H1 (cell line): ENCODE results near the gene PCDH9. TPM values are rescaled to one million over a fixed set of nuclear protein-coding genes. Genes with fewer than 3 reads are reported as not detected.
A peak's percentile ranks its signal among the peaks of the same experiment; 100 is the strongest.

ENCODE experiments used
- CTCF ChIA-PET: fragments of 300-600 bp; sonication (Branson Sonifier 250); formaldehyde crosslinking; loops from one replicate; lab custom pipeline; 2021; ENCODE audit not compliant: partially characterized antibody; lab: Charles Lee
- POLR2A ChIA-PET: fragments of 300-600 bp; sonication (Branson Sonifier 250); formaldehyde crosslinking; loops from one replicate; lab custom pipeline; 2021; ENCODE audit warnings: inconsistent platforms; ENCODE audit not compliant: partially characterized antibody; lab: Charles Lee
- DNase-seq, 2 experiments: peaks; one replicate each; pipeline versions ENCODE4 v3.0.0 to v3.0.0-alpha.2; 2010 to 2022; ENCODE audit warnings: low spot score in 2 of 2, low read depth in 1 of 2, mixed read lengths in 1 of 2
- FAIRE-seq: peaks from 2 replicates; lab custom pipeline; 2011; peaks lifted over from hg19 to GRCh38; lab: Jason Lieb, UNC
- H2AFZ ChIP-seq: 2 replicates; pipeline ENCODE4 v1.8.1; 2012; ENCODE audit warnings: low read length, inconsistent platforms
- H2AK5ac ChIP-seq: 2 replicates; pipeline ENCODE4 v1.6.1; 2013; ENCODE audit warnings: low read depth, low read length
- H2BK120ac ChIP-seq: replicated peaks from 2 replicates; pipeline ENCODE3; 2013; ENCODE audit warnings: low read depth, low read length, inconsistent platforms
- H2BK12ac ChIP-seq: 2 replicates; pipeline ENCODE4 v1.6.1; 2013; ENCODE audit warnings: low read depth, low read length
- H2BK15ac ChIP-seq: 2 replicates; pipeline ENCODE4 v1.6.1; 2013; ENCODE audit warnings: low read length
- H2BK20ac ChIP-seq: 2 replicates; pipeline ENCODE4 v1.6.1; 2013; ENCODE audit warnings: low read length
- H2BK5ac ChIP-seq: 2 replicates; pipeline ENCODE4 v1.6.1; 2013; ENCODE audit warnings: low read depth, low read length
- H3K14ac ChIP-seq: 2 replicates; pipeline ENCODE4 v1.6.1; 2013; ENCODE audit warnings: inconsistent platforms; ENCODE audit not compliant: insufficient read length
- H3K18ac ChIP-seq: 2 replicates; pipeline ENCODE4 v1.6.1; 2013; ENCODE audit warnings: low read length; ENCODE audit errors: extremely low read depth
- H3K23ac ChIP-seq: 2 replicates; pipeline ENCODE4 v1.6.1; 2013; ENCODE audit warnings: inconsistent platforms; ENCODE audit not compliant: insufficient read length
- H3K23me2 ChIP-seq: 2 replicates; pipeline ENCODE4 v1.6.1; 2013; ENCODE audit warnings: low read depth, low read length
- H3K27ac ChIP-seq: 2 replicates; pipeline ENCODE4 v1.6.1; 2011; ENCODE audit warnings: low read depth, low read length, inconsistent platforms
- H3K27me3 ChIP-seq, 4 experiments: replicated peaks in 1 of 4; 1 replicate in 1 of 4; 2 replicates in 3 of 4; pipeline versions ENCODE4 v1.6.1 to v1.8.1; 2011 to 2013; ENCODE audit warnings: low read length in 3 of 4, mild to moderate bottlenecking in 3 of 4, inconsistent platforms in 2 of 4, mixed read lengths in 2 of 4, moderate library complexity in 1 of 4; ENCODE audit not compliant: control insufficient read depth in 3 of 4, insufficient read depth in 3 of 4; ENCODE audit errors: extremely low read depth in 1 of 4
- H3K36me3 ChIP-seq, 4 experiments: 2 replicates each; pipeline versions ENCODE4 v1.6.1 to v1.8.1; 2011 to 2013; ENCODE audit warnings: mild to moderate bottlenecking in 4 of 4, low read length in 3 of 4, moderate library complexity in 2 of 4, control low read depth in 1 of 4, inconsistent platforms in 1 of 4; ENCODE audit not compliant: insufficient read depth in 4 of 4, control insufficient read depth in 2 of 4
- H3K4ac ChIP-seq: replicated peaks from 2 replicates; pipeline ENCODE3; 2013; ENCODE audit warnings: low read length, low read depth, mixed read lengths, inconsistent platforms; ENCODE audit not compliant: insufficient read length
- H3K4me1 ChIP-seq, 4 experiments: replicated peaks in 1 of 4; 1 replicate in 1 of 4; 2 replicates in 3 of 4; pipeline versions ENCODE4 v1.6.1 to v1.8.1; 2011 to 2013; ENCODE audit warnings: low read length in 3 of 4, inconsistent platforms in 2 of 4, mixed read lengths in 1 of 4; ENCODE audit not compliant: insufficient read depth in 4 of 4, control insufficient read depth in 3 of 4
- H3K4me2 ChIP-seq, 2 experiments: 2 replicates each; pipeline versions ENCODE4 v1.6.1 to v1.8.1; 2011 to 2013; ENCODE audit warnings: low read depth in 2 of 2, low read length in 2 of 2, control low read depth in 1 of 2, inconsistent platforms in 1 of 2, mild to moderate bottlenecking in 1 of 2; ENCODE audit not compliant: insufficient read depth in 1 of 2
- H3K4me3 ChIP-seq, 4 experiments: fragments of 200-600, 300-600 bp in 1 of 4; sonication (generic), shearing (Covaris generic), sonication (Bioruptor Twin) in 1 of 4; 2 replicates each; pipeline versions ENCODE4 v1.5.1 to v1.8.1; 2011 to 2016; ENCODE audit warnings: low read length in 4 of 4, low read depth in 3 of 4, control low read depth in 2 of 4, inconsistent platforms in 2 of 4, mild to moderate bottlenecking in 2 of 4, mixed read lengths in 1 of 4, moderate library complexity in 1 of 4; ENCODE audit not compliant: insufficient read depth in 2 of 4; ENCODE audit errors: extremely low read depth in 1 of 4
- H3K56ac ChIP-seq: replicated peaks from 2 replicates; pipeline ENCODE3; 2013; ENCODE audit warnings: low read depth, mild to moderate bottlenecking, mixed read lengths, low read length, inconsistent platforms; ENCODE audit not compliant: insufficient read length
- H3K79me1 ChIP-seq: 2 replicates; pipeline ENCODE4 v1.6.1; 2013; ENCODE audit warnings: low read depth, low read length, control low read depth
- H3K79me2 ChIP-seq, 2 experiments: 2 replicates each; pipeline versions ENCODE4 v1.6.1 to v1.8.1; 2012 to 2013; ENCODE audit warnings: low read length in 2 of 2, mild to moderate bottlenecking in 2 of 2, inconsistent platforms in 1 of 2; ENCODE audit not compliant: insufficient read depth in 2 of 2, control insufficient read depth in 1 of 2
- H3K9ac ChIP-seq, 4 experiments: replicated peaks in 1 of 4; 1 replicate in 1 of 4; 2 replicates in 3 of 4; pipeline versions ENCODE4 v1.6.1 to v1.8.1; 2011 to 2013; ENCODE audit warnings: low read depth in 3 of 4, low read length in 3 of 4, control low read depth in 2 of 4, mild to moderate bottlenecking in 2 of 4, moderate library complexity in 2 of 4, inconsistent platforms in 1 of 4; ENCODE audit errors: extremely low read depth in 1 of 4
- H3K9me3 ChIP-seq, 2 experiments: 2 replicates each; pipeline versions ENCODE4 v1.6.1 to v1.8.1; 2012 to 2013; ENCODE audit warnings: mild to moderate bottlenecking in 2 of 2, moderate library complexity in 2 of 2, control low read depth in 1 of 2, inconsistent platforms in 1 of 2, low read depth in 1 of 2, low read length in 1 of 2, mixed read lengths in 1 of 2; ENCODE audit not compliant: insufficient read depth in 2 of 2
- H4K20me1 ChIP-seq, 2 experiments: replicated peaks in 1 of 2; 2 replicates each; pipeline versions ENCODE3 to v1.8.1; 2011 to 2013; ENCODE audit warnings: inconsistent platforms in 2 of 2, low read length in 2 of 2, mild to moderate bottlenecking in 1 of 2; ENCODE audit not compliant: insufficient read depth in 2 of 2, control insufficient read depth in 1 of 2
- H4K5ac ChIP-seq: 2 replicates; pipeline ENCODE4 v1.6.1; 2013; ENCODE audit warnings: low read length, low read depth, mixed read lengths, inconsistent platforms; ENCODE audit not compliant: insufficient read length
- H4K8ac ChIP-seq: 2 replicates; pipeline ENCODE4 v1.8.0; 2013; ENCODE audit warnings: mild to moderate bottlenecking, moderate library complexity, low read length, inconsistent platforms; ENCODE audit not compliant: insufficient read depth; ENCODE audit errors: extremely low read depth
- H4K91ac ChIP-seq: replicated peaks from 2 replicates; pipeline ENCODE3; 2013; ENCODE audit warnings: low read length, mixed read lengths, inconsistent platforms; ENCODE audit not compliant: insufficient read length
- CBX8 ChIP-seq: fragments of 300-800, 300-1000 bp; sonication (generic); IDR thresholded peaks from 2 replicates; pipeline ENCODE4 v1.7.1; 2016; ENCODE audit warnings: low read depth, low read length, borderline replicate concordance
- CHD2 ChIP-seq: IDR thresholded peaks from 2 replicates; pipeline ENCODE4 v1.6.1; 2012; ENCODE audit warnings: low read length, improper control_type of control experiment
- CREB1 ChIP-seq: IDR thresholded peaks from 2 replicates; pipeline ENCODE4 v1.6.1; 2012; ENCODE audit warnings: inconsistent platforms
- FOSL1 ChIP-seq: IDR thresholded peaks from 2 replicates; pipeline ENCODE4 v1.6.1; 2011; ENCODE audit warnings: mild to moderate bottlenecking, low read depth, low read length, moderate library complexity; ENCODE audit not compliant: insufficient read depth
- GABPA ChIP-seq: IDR thresholded peaks from 2 replicates; pipeline ENCODE4 v1.6.1; 2011; ENCODE audit warnings: mild to moderate bottlenecking, low read length, moderate library complexity, borderline replicate concordance; ENCODE audit not compliant: insufficient read depth
- NANOG ChIP-seq: IDR thresholded peaks from 2 replicates; pipeline ENCODE4 v1.6.1; 2011; ENCODE audit warnings: low read length, low read depth, mild to moderate bottlenecking, inconsistent platforms; ENCODE audit not compliant: insufficient read depth, poor library complexity, severe bottlenecking
- RAD21 ChIP-seq, 2 experiments: IDR thresholded peaks in 1 of 2; conservative IDR thresholded peaks in 1 of 2; 2 replicates each; pipeline ENCODE4 v1.6.1; 2011; ENCODE audit warnings: low read depth in 2 of 2, low read length in 2 of 2, improper control_type of control experiment in 1 of 2, inconsistent platforms in 1 of 2, mild to moderate bottlenecking in 1 of 2, moderate library complexity in 1 of 2
- SIN3A ChIP-seq, 2 experiments: IDR thresholded peaks in 1 of 2; conservative IDR thresholded peaks in 1 of 2; 2 replicates each; pipeline ENCODE4 v1.6.1; 2011 to 2012; ENCODE audit warnings: low read length in 2 of 2, improper control_type of control experiment in 1 of 2, low read depth in 1 of 2, mild to moderate bottlenecking in 1 of 2
- SRF ChIP-seq: IDR thresholded peaks from 2 replicates; pipeline ENCODE4 v1.6.1; 2011; ENCODE audit warnings: mild to moderate bottlenecking, low read depth, low read length, moderate library complexity
- TAF1 ChIP-seq: IDR thresholded peaks from 2 replicates; pipeline ENCODE4 v1.6.1; 2011; ENCODE audit warnings: mild to moderate bottlenecking, low read depth, low read length
- YY1 ChIP-seq: IDR thresholded peaks from 2 replicates; pipeline ENCODE4 v1.6.1; 2011; ENCODE audit warnings: low read depth, mild to moderate bottlenecking, low read length
- ZNF274 ChIP-seq: IDR thresholded peaks from 2 replicates; pipeline ENCODE4 v1.7.0; 2012; ENCODE audit warnings: low read length, borderline replicate concordance; ENCODE audit errors: extremely low read depth
- WGBS, 2 experiments: shearing (Covaris generic) in 1 of 2; methylation state at CpG; one replicate each; pipeline versions ENCODE4 v1.1.6 to v1.1.7; 2013 to 2015; ENCODE audit warnings: low lambda C conversion rate in 2 of 2, mixed read lengths in 2 of 2, inconsistent platforms in 1 of 2, low coverage in 1 of 2, missing lambda C conversion rate in 1 of 2; ENCODE audit not compliant: insufficient replicate concordance in 2 of 2, insufficient coverage in 1 of 2, insufficient read length in 1 of 2; ENCODE audit errors: extremely low coverage in 1 of 2, missing lambda C conversion rate in 1 of 2; 5-methylcytosine and 5-hydroxymethylcytosine counted together
- polyA plus RNA-seq, 7 experiments: library from polyadenylated mRNA; depleted of rRNA in 3 of 7; stranded (reverse) in 5 of 7; unstranded in 2 of 7; fragments of >200 nt in 5 of 7; fragments of 200-250 nt in 2 of 7; gene quantifications; 1 replicate in 5 of 7; 2 replicates in 1 of 7; 4 replicates in 1 of 7; pipeline versions ENCODE4 v1.2.1 to v1.2.3, GENCODE V29; 2011 to 2013; ENCODE audit warnings: missing spikeins in 2 of 7, mixed read lengths in 2 of 7
- total RNA-seq: library from RNA; stranded (reverse); fragmentation: NEBNext Ultra II Directional; extraction: Animal tissue kit (Norgen Biotek cat#: 25700); gene quantifications from 2 replicates; pipeline ENCODE4 v1.2.1, GENCODE V29; 2021

The PCDH9 gene
- total and polyA plus RNA-seq, 2 of the 8 experiments (the other 6 are each of a cell fraction or from before 2014, with no cell fraction given), result 0.12 to 0.60 TPM

DNA sequence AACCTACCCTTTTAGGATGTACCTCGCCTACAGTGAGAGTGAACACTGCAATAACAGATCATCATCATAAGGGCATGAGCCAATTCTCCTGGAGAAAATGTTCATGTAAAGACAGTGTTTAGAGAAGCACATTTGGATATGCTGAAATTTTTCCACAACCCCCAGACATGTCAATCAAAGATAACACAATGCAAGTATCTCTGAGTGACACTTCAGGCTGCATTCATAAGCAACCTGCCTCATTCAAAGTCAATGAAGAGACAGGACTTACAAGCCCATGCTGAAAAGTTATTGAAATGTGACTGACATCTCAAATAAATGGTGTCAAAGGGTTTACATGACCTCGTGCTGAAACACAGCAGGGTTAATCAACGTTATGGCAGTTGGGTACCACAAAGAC lies 102.0 kb downstream of the PCDH9 start:
- peak; percentile 39 for FAIRE-seq
- Histone ChIP-seq H3K27ac (no peak overlapping the region), H2BK120ac (no peak overlapping the region), H3K56ac (no peak overlapping the region), H2BK5ac (no peak overlapping the region), H3K4me2 (no peak overlapping the region; a peak in 1 of 4 replicates), H3K23me2 (no peaks in the 10 kb centered on the region), H2BK15ac (no peak overlapping the region), H2BK12ac (no peak overlapping the region), H3K23ac (no peak overlapping the region)
- ChIA-PET POLR2A (no interaction called here), CTCF (interaction anchor here (0.6 kb wide), 1 partner anchor 137 kb away, joined by 3 read pairs; no protein-coding TSS in a partner anchor)
- 80% methylated on average over 3 of the region's 3 CpGs; no CpG with 5 or more reads in 1 of the 2 experiments for WGBS, 2 experiments
- TF ChIP-seq RAD21 (IDR thresholded peaks at IDR 0.05 in 1 of 2, conservative IDR thresholded peaks at IDR 0.05 in 1 of 2; ENCODE audit: low read depth in 2 of 2, low read length in 2 of 2) (no peak), NANOG (no peak), GABPA (no peak), CBX8 (no peak), FOSL1 (no peak), SRF (no peak), TAF1 (no peak), CREB1 (no peak), ZNF274 (no peak), CHD2 (no peak), SIN3A (conservative IDR thresholded peaks at IDR 0.05 in 1 of 2, IDR thresholded peaks at IDR 0.05 in 1 of 2; ENCODE audit: low read depth in 1 of 2, low read length in 2 of 2) (no peak), YY1 (no peak)
- TF ChIP-seq, all 59 proteins: peak for 0
- H4K91ac ChIP-seq, result no peak overlapping the region
- no peak overlapping the region for H3K4me3 ChIP-seq
- no peak overlapping the region for H2AK5ac ChIP-seq
- no peak overlapping the region for H3K18ac ChIP-seq
- no peaks in the 10 kb centered on the region for H3K79me1 ChIP-seq
- no peak overlapping the region; the same call in 1 of the 2 replicates for H2AFZ ChIP-seq
- H3K9me3 ChIP-seq, result no peaks in the 10 kb centered on the region
- H3K79me2 ChIP-seq, result no peaks in the 10 kb centered on the region
- H3K36me3 ChIP-seq, result no peaks in the 10 kb centered on the region
- no peak overlapping the region for H4K8ac ChIP-seq
- H4K5ac ChIP-seq, result no peak overlapping the region
- H4K20me1 ChIP-seq, result no peaks in the 10 kb centered on the region
- H3K4ac ChIP-seq, result no peak overlapping the region
- no peak overlapping the region for H3K14ac ChIP-seq
- no peak overlapping the region for H3K9ac ChIP-seq
- DNase-seq, result no peak
- H3K4me1 ChIP-seq, result peaks cover 0 to 5% (median 2%) of the 10 kb centered on the region in 4 experiments; a peak in 2 of 7 replicates
- H3K27me3 ChIP-seq, result no peaks in the 10 kb centered on the region
- H2BK20ac ChIP-seq, result no peak overlapping the region
